Vagina (tissue), 2 donors: Measurements from ENCODE around the gene CFAP53. TPM values are rescaled to one million over a fixed set of nuclear protein-coding genes. Genes with fewer than 3 reads are reported as not detected.

Experiments used
- DNase-seq, 2 donors: peaks; one replicate each; pipeline ENCODE4 v3.0.0-alpha.2; 2017; ENCODE audit errors: extremely low spot score in 2 of 2
- H3K27ac ChIP-seq: fragments of 200-600 bp; sonication (generic); one replicate; pipeline ENCODE4 v1.5.1; 2019
- H3K27me3 ChIP-seq: fragments of 200-600 bp; sonication (generic); one replicate; pipeline ENCODE4 v1.5.1; 2019
- H3K36me3 ChIP-seq, 2 donors: fragments of 200-600 bp; sonication (generic); one replicate each; pipeline ENCODE4 v1.5.1; 2017 to 2019
- H3K4me1 ChIP-seq: fragments of 200-600 bp; sonication (generic); one replicate; pipeline ENCODE4 v1.5.1; 2019
- H3K4me3 ChIP-seq, 2 donors: fragments of 200-600 bp; sonication (generic); 1 replicate in 1 of 2; 2 replicates in 1 of 2; pipeline ENCODE4 v1.5.1; 2016 to 2019
- H3K9me3 ChIP-seq: fragments of 200-600 bp; sonication (generic); one replicate; pipeline ENCODE4 v1.5.1; 2019
- POLR2A ChIP-seq, 2 donors: fragments of 450-650 bp; IDR thresholded peaks; one replicate each; pipeline ENCODE4 v1.6.1; 2017; ENCODE audit warnings: antibody characterized with exemption in 2 of 2, mild to moderate bottlenecking in 2 of 2, moderate library complexity in 2 of 2
- POLR2AphosphoS5 ChIP-seq, 2 donors: sonication (generic); formaldehyde crosslinking; IDR thresholded peaks; one replicate each; pipeline ENCODE4 v1.9.0; 2017; ENCODE audit warnings: antibody characterized with exemption in 2 of 2, mild to moderate bottlenecking in 2 of 2, low read depth in 1 of 2; ENCODE audit not compliant: insufficient read depth in 1 of 2
- intact Hi-C: fragments of 100-400 bp; cut with DNase I; formaldehyde crosslinking; loops from one replicate; pipeline ENCODE4 v1.15.1; 2023
- total RNA-seq: library from RNA; depleted of rRNA; stranded (reverse); fragments of >200 nt; gene quantifications from one replicate; pipeline ENCODE4 v1.2.3, GENCODE V29; 2016
- TF ChIP-seq, protein P1 (sequence below), 3 experiments: fragments of 450-650 bp in 2 of 3; fragments of 200-600 bp in 1 of 3; sonication (generic) in 1 of 3; IDR thresholded peaks; one replicate each; pipeline ENCODE4 v1.5.1; 2017 to 2019; ENCODE audit warnings: antibody characterized with exemption in 3 of 3, mild to moderate bottlenecking in 2 of 3, moderate library complexity in 2 of 3

The CFAP53 gene
- total RNA-seq, 1 donor from 2014 or later = not detected

DNA sequence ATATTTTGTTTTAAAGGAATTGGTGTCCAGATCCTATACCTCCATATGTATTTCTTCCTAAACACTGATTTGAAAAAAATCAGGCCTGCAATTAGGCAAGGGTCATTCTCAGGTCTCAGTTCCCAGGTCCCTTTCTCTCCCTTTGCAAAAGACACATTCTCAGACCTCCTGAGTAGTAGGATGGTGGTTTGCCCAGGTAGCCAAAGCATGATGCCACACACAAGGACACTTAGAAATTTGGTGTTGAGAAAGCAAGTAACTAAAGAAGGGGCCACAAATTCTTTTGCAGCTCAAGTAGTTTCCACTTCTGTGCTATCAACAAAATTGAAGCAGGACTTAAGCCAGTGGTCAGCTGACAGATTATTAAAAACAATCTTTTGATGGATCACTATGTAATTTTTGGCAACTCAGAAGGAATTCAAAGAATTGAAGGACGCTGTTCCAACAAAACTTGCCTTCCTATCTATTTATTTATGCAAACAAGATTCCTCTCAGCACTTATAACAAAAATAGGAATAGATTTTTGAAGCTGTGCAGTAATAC is 64.7 kb downstream of the CFAP53 start:
- Histone ChIP-seq H3K27ac (no peak overlapping the region), H3K9me3 (no peaks in the 10 kb centered on the region), H3K4me3 (no peak overlapping the region), H3K4me1 (no peaks in the 10 kb centered on the region), H3K27me3 (no peaks in the 10 kb centered on the region), H3K36me3 (no peaks in the 10 kb centered on the region)
- no peak for DNase-seq
- no peak for TF ChIP-seq POLR2A (IDR thresholded peaks at IDR 0.05)
- TF ChIP-seq, protein P1, sequence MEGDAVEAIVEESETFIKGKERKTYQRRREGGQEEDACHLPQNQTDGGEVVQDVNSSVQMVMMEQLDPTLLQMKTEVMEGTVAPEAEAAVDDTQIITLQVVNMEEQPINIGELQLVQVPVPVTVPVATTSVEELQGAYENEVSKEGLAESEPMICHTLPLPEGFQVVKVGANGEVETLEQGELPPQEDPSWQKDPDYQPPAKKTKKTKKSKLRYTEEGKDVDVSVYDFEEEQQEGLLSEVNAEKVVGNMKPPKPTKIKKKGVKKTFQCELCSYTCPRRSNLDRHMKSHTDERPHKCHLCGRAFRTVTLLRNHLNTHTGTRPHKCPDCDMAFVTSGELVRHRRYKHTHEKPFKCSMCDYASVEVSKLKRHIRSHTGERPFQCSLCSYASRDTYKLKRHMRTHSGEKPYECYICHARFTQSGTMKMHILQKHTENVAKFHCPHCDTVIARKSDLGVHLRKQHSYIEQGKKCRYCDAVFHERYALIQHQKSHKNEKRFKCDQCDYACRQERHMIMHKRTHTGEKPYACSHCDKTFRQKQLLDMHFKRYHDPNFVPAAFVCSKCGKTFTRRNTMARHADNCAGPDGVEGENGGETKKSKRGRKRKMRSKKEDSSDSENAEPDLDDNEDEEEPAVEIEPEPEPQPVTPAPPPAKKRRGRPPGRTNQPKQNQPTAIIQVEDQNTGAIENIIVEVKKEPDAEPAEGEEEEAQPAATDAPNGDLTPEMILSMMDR (IDR thresholded peaks at IDR 0.05) = no peak
- no peak for TF ChIP-seq POLR2AphosphoS5 (IDR thresholded peaks at IDR 0.05; ENCODE audit: insufficient read depth in 1 of 2, low read depth in 1 of 2)
- intact Hi-C loops = no loop called here

DNA sequence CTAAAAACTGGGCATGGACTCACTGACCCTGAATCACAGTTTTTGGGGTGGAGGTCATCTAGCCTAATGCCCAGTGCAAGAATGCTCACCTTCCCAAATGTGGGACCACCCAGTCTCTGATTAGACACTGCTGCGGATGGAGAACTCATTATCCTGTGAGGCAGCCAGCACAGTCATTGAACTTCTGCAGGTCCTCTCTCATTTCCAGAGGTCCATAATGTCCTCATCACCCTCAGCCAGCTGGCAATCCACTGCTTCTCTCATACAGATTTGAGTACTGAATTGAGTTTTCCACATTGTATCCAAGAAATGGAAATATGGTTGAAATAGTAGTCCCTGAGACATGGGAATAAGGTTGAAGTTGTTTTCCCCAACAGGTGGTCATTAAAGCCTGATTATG is 66.4 kb downstream of the CFAP53 start:
- no peak for TF ChIP-seq POLR2AphosphoS5 (IDR thresholded peaks at IDR 0.05; ENCODE audit: insufficient read depth in 1 of 2, low read depth in 1 of 2)
- H3K27ac ChIP-seq = no peak overlapping the region
- no peaks in the 10 kb centered on the region for H3K27me3 ChIP-seq
- H3K9me3 ChIP-seq = no peaks in the 10 kb centered on the region
- no peak overlapping the region for H3K4me3 ChIP-seq
- H3K4me1 ChIP-seq = peaks cover 4% of the 10 kb centered on the region
- DNase-seq = no peak
- no peaks in the 10 kb centered on the region for H3K36me3 ChIP-seq
- intact Hi-C loops = no loop called here

DNA sequence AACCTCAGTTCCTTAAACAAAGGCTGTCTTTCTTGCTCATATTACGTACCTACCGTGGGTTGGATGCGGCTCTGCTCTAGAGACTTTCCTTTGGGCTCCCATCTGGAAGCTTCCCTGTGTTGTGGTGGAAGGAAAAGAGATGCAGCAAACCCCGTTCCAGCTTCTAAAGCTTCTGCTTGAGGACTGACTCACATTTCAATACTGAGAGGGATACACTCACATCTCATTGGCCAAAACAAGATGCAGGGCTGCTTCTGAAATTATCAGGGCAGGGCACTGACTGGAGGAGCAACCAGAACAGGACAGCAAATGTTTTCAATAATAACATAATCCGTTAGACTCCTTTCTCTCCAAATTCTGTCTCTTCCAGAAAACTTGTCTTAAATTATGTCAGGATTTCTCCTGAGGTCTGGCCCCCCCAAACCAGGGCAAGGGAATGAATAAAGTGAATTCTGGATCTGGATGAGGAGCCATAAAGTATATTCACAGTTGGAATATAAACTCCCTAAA is 66.9 kb downstream of the CFAP53 start:
- H3K4me1 ChIP-seq = peaks cover 5% of the 10 kb centered on the region
- no peak overlapping the region for H3K27ac ChIP-seq
- intact Hi-C loops = no loop called here
- no peak for DNase-seq
- H3K4me3 ChIP-seq = no peak overlapping the region
- TF ChIP-seq POLR2AphosphoS5 (IDR thresholded peaks at IDR 0.05; ENCODE audit: insufficient read depth in 1 of 2, low read depth in 1 of 2) (no peak), POLR2A (IDR thresholded peaks at IDR 0.05) (no peak)
- TF ChIP-seq, protein P1 (IDR thresholded peaks at IDR 0.05) = no peak
- no peaks in the 10 kb centered on the region for H3K9me3 ChIP-seq
- no peaks in the 10 kb centered on the region for H3K27me3 ChIP-seq
- H3K36me3 ChIP-seq = no peaks in the 10 kb centered on the region

DNA sequence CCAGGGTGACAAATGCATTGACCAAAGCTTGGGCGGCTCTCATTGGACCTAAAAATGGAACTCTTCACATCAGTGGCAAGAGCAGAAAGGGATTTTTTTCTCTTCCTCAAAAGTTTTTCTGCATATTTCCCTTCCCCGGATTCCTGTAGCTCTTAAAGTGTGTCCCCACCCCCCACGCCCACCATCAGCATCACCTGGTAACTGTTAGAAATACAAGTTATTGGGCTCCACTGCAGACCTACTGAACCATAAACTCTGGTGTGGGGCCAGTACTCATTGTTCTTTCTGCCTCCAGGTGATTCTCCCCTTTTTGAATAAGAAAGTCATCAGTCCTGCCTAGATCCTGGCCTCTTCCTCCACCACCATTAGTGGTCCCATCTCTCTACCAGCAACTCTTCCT is 70.0 kb downstream of the CFAP53 start:
- Histone ChIP-seq H3K36me3 (no peaks in the 10 kb centered on the region), H3K27me3 (no peaks in the 10 kb centered on the region), H3K27ac (no peak overlapping the region), H3K4me3 (no peak overlapping the region), H3K4me1 (peaks cover 24% of the 10 kb centered on the region), H3K9me3 (no peaks in the 10 kb centered on the region)
- intact Hi-C loops = no loop called here
- no peak for DNase-seq
- TF ChIP-seq POLR2AphosphoS5 (IDR thresholded peaks at IDR 0.05; ENCODE audit: insufficient read depth in 1 of 2, low read depth in 1 of 2) (no peak), POLR2A (IDR thresholded peaks at IDR 0.05) (no peak)
- TF ChIP-seq, protein P1 (IDR thresholded peaks at IDR 0.05) = no peak

DNA sequence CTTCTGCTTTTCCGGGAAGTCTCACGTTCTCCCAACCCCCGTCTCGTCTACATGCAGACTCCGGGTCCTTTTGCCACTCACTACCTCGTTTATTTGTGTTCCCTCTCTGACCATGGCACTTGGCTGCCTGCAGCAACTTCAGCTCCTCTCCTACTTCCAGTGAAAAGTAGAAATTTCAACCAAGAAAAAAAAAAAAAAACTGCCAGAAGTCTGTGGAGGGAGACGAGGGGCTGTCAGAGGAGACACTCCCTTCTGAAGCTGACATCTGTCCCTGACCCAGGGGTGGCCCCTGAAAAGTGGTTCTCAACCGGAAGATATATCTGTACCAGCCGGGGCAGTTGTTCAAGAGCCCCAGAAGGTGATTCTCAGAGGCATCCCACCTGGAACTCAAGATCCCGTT is 70.6 kb downstream of the CFAP53 start:
- no peaks in the 10 kb centered on the region for H3K9me3 ChIP-seq
- H3K4me1 ChIP-seq = peaks cover 24% of the 10 kb centered on the region
- TF ChIP-seq POLR2AphosphoS5 (IDR thresholded peaks at IDR 0.05; ENCODE audit: insufficient read depth in 1 of 2, low read depth in 1 of 2) (no peak), POLR2A (IDR thresholded peaks at IDR 0.05) (no peak)
- TF ChIP-seq, protein P1 (IDR thresholded peaks at IDR 0.05) = no peak
- H3K4me3 ChIP-seq = no peak overlapping the region
- H3K27me3 ChIP-seq = no peaks in the 10 kb centered on the region
- intact Hi-C loops = loop anchor here (2.0 kb wide), 1 partner anchor 251 kb away; no protein-coding TSS in a partner anchor
- H3K36me3 ChIP-seq = no peaks in the 10 kb centered on the region
- no peak overlapping the region for H3K27ac ChIP-seq
- no peak for DNase-seq
